Sciatic nerve (tissue), 2 donors: ENCODE measurements around the gene MKNK2. TPM values are rescaled to one million over a fixed set of nuclear protein-coding genes. Genes with fewer than 3 reads are reported as not detected.
"Not testable (repeated sequence)": the region's sequence is repeated elsewhere in the genome, so short reads cannot be mapped to it uniquely, and the experiment has no call there.

Experiments used
- ATAC-seq: fragments of 200-7000 bp; cut with Tn5 transposase; one replicate; pipeline ENCODE4 v1.9.1; 2020; ENCODE audit warnings: mild to moderate bottlenecking, moderate library complexity
- DNase-seq: peaks from one replicate; pipeline ENCODE4 v3.0.0-alpha.2; 2020; ENCODE audit warnings: low spot score
- intact Hi-C: fragments of 100-400 bp; cut with DNase I; formaldehyde crosslinking; loops from one replicate; pipeline ENCODE4 v1.14.2; 2022
- total RNA-seq: library from RNA; stranded (reverse); fragmentation: NEBNext Ultra II Directional; extraction: Animal tissue kit (Norgen Biotek cat#: 25700); gene quantifications from one replicate; pipeline ENCODE4 v1.2.1, GENCODE V29; 2021
- donor health status: DM: no; HTN: no; CAD: no.
- donor health status: DM: no; HTN: no; CAD: no.

The MKNK2 gene
- total RNA-seq, 1 donor from 2014 or later, result 140 TPM

GRCh38 chr19:2037651-2038255, 13.3 kb downstream of the MKNK2 start:
- peak; percentile 62 for DNase-seq
- no peak for ATAC-seq
- intact Hi-C loops, result no loop called here

- ATAC-seq, result no peak
- no peak for DNase-seq
- intact Hi-C loops, result no loop called here
Measured at GRCh38 chr19:2036424-2036823, 14.6 kb downstream of the MKNK2 start.

DNA sequence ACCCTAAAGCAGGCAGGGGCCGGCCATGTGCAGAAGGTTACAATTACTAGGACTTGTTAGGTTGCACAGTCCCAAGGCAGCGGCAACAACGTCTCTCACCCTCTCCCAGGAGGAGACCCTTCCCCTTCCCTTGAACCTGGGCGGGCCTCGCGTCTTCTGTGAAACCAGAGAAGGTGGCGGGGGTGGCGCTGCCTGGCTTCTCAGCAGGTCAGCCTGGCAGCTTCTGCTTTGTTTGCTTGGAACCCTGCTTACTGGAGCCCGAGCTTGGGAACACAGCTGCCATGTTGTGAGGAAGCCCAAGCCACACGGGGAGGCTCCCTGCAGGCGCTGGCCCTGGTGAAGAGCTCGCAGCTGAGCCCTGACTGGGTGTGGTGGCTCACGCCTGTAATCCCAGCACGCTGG, 15.5 kb downstream of the MKNK2 start:
- DNase-seq (no peak), ATAC-seq (no peak)
- intact Hi-C loops, result no loop called here

DNA sequence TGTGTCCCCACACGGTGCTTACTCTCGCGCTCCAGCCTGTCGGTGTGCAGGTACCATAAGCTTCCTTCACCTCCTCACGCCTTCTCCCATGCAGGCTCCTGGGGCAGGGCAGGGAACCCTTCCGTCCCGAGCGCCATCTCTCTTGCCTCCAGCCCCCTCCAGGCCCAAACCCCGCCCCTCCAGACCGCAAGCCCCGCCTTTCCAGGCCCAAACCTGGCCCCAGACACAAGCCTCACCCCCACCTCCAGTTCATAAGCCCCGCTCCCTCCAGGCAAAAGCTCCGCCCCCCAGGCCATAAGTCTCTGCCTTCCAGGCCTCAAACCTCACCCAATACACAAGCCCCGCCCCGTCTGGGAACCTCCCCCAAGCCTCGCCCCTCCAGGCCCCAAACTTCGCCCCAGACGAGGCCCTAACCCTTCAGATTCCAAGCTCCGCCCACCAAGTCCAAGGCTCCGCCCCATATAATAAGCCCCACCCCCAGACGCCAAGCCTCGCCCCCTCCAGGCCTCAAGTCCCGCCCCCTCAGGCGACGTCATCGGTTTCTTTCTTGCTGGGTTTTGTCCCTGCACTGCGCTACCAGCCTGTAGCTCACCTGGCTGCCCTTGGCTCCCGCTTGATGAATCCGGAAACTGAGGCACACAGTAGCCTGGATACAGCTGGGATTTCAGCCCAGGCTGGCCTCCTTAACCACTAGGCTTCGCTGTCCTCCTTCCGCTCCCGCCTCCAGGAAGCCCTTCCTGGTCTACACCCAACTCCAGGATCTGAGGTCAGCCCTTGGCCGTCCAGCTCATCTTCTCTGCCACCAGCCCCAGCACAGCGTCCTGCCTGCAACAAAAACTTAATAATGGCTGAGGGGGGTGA, 16.1 kb downstream of the MKNK2 start:
- DNase-seq (peak; percentile 84), ATAC-seq (peak; percentile 7)
- intact Hi-C loops, result no loop called here

- intact Hi-C loops, DNase-seq, ATAC-seq: not testable (repeated sequence)
Measured at GRCh38 chr19:2034253-2034652, 16.8 kb downstream of the MKNK2 start.

DNA sequence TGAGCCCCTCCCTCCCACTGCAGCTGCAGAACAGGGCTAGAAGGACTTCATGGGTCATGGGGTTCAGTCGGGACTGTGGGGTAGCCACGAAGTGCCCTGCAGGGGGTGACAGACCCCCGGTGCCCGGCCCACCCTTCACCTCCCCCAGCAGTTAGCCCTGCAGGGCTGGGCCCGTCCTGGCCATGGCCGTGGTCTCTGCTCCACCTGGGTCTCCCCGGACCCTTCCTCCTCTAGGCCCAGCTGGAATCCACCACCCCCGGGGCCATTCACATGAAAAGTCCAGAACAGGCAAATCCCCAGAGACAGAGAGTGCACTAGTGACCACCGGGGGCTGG, 17.3 kb downstream of the MKNK2 start:
- DNase-seq (peak; percentile 60), ATAC-seq (no peak)
- intact Hi-C loops, result no loop called here

DNA sequence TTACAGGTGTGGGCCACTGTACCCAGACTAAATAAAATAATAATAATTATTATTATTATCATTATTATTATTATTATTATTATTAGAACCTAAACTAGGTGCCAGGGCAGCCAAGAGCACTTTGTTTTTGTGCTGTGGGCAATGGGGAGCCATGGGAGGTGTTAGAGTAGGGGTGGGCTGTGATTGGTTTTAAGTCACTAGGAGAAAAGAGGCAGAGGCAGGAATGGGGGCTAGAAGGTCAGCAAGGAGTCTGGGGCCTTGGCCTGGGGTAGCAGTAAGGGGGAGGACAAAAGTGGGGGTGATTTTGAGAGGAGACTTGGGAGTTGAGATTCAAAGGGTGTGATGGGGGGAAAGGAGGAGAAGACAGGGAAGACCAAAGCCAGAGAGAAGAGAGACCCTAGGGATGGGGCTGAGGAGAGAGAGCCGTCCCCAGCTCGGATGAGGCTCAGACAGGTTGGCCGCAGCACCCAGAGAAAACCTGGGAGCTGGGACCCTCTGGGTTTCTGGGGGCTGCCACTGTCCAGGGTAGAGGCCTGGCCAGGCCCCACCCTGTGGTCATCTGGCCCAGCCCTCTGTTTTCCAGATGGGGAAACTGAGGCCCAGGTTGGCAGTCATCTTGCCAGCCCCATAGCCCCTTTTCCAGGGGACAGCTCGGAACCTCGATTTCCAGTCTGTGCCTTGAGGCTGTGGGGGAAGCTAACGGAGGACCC, 17.8 kb downstream of the MKNK2 start:
- ATAC-seq (no peak), DNase-seq (no peak)
- intact Hi-C loops, result no loop called here

DNA sequence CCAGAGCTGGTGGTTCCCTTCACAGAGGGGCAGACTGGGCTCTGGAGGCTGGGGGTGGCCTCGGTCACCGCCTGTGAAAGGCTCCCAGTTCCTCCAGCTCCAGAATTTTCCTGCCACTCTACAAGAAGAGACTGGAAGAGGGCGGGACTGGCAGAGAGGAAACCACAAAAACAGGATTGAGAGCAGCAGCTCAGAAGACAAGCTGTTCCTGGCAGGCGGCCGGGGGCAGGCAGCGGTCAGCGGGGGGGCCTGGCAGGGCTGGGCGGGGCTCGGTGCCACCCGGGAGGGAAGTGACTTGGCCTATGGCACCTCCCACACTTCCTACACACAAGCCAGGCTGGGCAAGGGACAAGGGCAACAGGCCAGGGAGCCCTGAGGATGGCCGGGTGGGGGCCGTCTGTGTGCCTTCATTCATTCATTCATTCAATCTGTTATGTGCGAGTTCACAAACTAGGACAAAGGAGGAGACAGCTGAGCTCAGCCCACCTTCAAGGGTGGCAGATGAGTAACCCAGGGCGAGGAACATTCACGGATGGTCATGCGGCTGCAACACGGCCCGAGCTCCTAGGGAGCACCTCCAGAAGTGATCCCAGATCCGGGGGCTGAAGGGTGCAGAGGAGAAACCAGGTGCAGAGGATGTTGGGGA, 18.6 kb downstream of the MKNK2 start:
- intact Hi-C loops, result no loop called here
- peak; percentile 91 for ATAC-seq

DNA sequence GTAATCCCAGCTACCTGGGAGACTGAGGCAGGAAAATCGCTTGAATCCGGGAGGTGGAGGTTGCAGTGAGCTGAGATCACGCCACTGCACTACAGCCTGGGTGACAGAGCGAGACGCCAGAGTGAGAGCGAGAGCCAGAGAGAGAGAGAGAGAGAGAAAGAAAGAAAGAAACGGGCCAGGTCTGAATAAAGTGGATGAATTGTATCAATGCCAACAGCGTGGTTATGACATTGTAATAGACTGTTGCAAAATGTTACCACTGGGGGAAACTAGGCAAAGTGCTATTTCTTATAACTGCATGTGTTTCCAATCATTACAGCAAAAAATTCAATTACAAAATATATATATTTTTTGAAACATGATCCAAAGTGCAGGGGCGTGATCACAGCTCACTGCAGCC, 23.7 kb downstream of the MKNK2 start:
- DNase-seq (no peak), ATAC-seq (peak; percentile 66)
- intact Hi-C loops, result no loop called here

More for the DNA sequence above, 18.6 kb downstream of the MKNK2 start:
- DNase-seq, result peak; percentile 96

DNA sequence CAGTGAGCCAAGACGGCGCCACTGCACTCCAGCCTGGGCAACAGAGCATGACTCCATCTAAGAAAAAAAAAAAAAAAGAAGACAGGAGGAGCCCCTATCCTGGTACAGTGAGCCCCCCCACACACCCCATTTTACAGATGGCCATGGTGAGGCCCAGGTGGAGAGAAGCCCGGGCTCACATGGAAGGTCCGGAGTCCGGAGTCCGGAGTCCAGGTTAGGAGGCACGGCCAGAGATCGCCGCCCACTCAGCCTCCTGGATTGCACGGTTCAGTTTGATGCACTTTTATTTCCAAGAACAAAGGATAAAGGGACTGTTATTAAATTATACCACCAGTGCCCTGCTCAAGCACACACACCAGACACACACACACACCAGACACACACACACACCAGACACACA, 24.3 kb downstream of the MKNK2 start:
- intact Hi-C loops, result no loop called here
- ATAC-seq (no peak), DNase-seq (no peak)

- DNase-seq, result no peak
- intact Hi-C loops, result no loop called here
- no peak for ATAC-seq
Measured at GRCh38 chr19:2022289-2022688, 28.8 kb downstream of the MKNK2 start.

GRCh38 chr19:2021453-2022140, 29.4 kb downstream of the MKNK2 start:
- intact Hi-C loops, result no loop called here
- DNase-seq, result no peak
- ATAC-seq, result no peak

DNA sequence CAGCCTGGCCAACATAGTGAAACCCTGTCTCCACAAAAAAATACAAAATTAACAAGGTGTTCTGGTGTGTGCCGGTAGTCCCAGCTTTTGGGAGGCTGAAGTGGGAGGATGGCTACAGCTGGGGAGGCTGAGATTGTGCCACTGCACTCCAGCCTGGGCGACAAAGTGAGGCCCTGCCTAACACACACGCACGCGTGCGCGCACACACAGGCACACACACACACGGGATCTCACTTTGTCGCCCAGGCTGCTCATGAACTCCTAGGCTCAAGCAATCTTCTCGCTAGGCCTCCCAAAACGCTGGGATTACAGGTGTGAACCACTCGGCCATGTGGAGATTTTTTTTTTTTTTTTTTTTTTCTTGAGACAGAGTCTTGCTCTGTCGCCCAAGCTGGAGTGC, 32.3 kb downstream of the MKNK2 start:
- no peak for DNase-seq
- intact Hi-C loops, result loop anchor here (5.0 kb wide), 1 partner anchor 59 kb away; no protein-coding TSS in a partner anchor
- no peak for ATAC-seq

DNA sequence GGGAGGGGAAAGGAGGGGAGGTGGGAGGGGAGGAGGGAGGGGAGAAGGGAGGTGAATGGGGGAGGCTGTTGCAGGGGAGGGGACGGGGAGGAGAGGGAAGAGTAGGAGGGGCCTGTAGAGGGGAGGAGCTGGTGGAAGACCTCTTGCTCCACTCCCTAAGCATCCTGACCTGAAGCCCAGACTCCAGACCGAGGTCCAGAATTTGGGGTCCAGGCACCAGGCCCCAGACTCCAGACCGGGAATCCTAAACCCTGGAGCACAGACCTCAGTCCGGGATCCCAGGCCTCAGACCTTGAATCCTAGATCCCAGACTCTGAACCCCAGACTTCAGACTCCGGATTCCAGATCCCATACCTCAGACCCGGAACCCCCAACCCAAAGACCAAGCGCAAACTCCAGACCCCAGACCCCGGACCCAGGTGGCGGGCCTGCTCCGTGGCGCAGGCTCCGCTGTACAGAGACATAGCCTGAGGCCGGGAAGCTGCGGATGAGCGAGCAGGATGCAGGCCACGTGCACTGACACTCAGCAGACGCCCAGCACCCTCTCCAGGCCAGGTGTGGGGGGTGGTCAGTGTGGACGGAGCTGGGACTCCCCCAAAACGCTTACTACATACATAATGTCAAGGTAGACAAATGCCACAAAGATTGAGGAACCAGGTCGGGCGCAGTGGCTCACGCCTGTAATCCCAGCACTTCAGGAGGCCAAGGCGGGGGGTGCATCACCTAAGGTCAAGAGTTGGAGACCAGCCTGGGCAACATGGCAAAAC, 34.8 kb downstream of the MKNK2 start:
- intact Hi-C loops, result loop anchor here (5.0 kb wide), 1 partner anchor 61 kb away; no protein-coding TSS in a partner anchor
- DNase-seq (peak; percentile 89), ATAC-seq (peak; percentile 92)

GRCh38 chr19:2015608-2015950, 35.5 kb downstream of the MKNK2 start, which contains the start of gene BTBD2:
TSS of gene BTBD2 (minus strand) at chr19:2015714. CDS start at chr19:2015703, 11 bp downstream.
- ATAC-seq, result no peak
- intact Hi-C loops, result loop anchor here (5.0 kb wide), 1 partner anchor 62 kb away; no protein-coding TSS in a partner anchor

GRCh38 chr19:2014731-2015607, 36.1 kb downstream of the MKNK2 start:
- DNase-seq (peak; percentile 70), ATAC-seq (peak; percentile 2)
- intact Hi-C loops, result loop anchor here (5.0 kb wide), 1 partner anchor 62 kb away; no protein-coding TSS in a partner anchor

More at GRCh38 chr19:2015608-2015950, 35.5 kb downstream of the MKNK2 start, which contains the start of gene BTBD2:
- peak; percentile 84 for DNase-seq

GRCh38 chr19:2014131-2014571, 36.9 kb downstream of the MKNK2 start:
- DNase-seq, result peak; percentile 66
- peak; percentile 5 for ATAC-seq
- intact Hi-C loops, result no loop called here
